Neural progenitor cell (in vitro differentiated cells): Measurements from ENCODE around the gene B3GNT2. TPM values are rescaled to one million over a fixed set of nuclear protein-coding genes. Genes with fewer than 3 reads are reported as not detected.

Source experiments
- DNase-seq: peaks from one replicate; pipeline ENCODE4 v3.0.0-alpha.2; 2016; ENCODE audit warnings: low spot score
- H2AFZ ChIP-seq: fragments of 200-600 bp; sonication (generic); replicated peaks from 2 replicates; pipeline ENCODE4 v1.6.1; 2016; ENCODE audit warnings: antibody characterized with exemption
- H3F3A ChIP-seq: fragments of 200-600 bp; sonication (generic); 2 replicates; pipeline ENCODE4 v1.6.1; 2016; ENCODE audit warnings: antibody characterized with exemption, low read depth
- H3K27ac ChIP-seq: fragments of 200-600 bp; sonication (generic); 2 replicates; pipeline ENCODE4 v1.5.1; 2016; ENCODE audit warnings: mild to moderate bottlenecking
- H3K27me3 ChIP-seq: fragments of 200-600 bp; sonication (generic); 2 replicates; pipeline ENCODE4 v1.6.1; 2016; ENCODE audit warnings: mild to moderate bottlenecking, moderate library complexity
- H3K36me3 ChIP-seq: fragments of 200-600 bp; sonication (generic); 2 replicates; pipeline ENCODE4 v1.5.1; 2016
- H3K4me1 ChIP-seq: fragments of 200-600 bp; sonication (generic); 2 replicates; pipeline ENCODE4 v1.6.1; 2016; ENCODE audit warnings: mixed run types
- H3K4me2 ChIP-seq: fragments of 200-600 bp; sonication (generic); 2 replicates; pipeline ENCODE4 v1.6.1; 2016
- H3K4me3 ChIP-seq: fragments of 200-600 bp; sonication (generic); 2 replicates; pipeline ENCODE4 v1.5.1; 2016
- H3K79me2 ChIP-seq: fragments of 200-600 bp; sonication (generic); 2 replicates; pipeline ENCODE4 v1.6.1; 2016; ENCODE audit warnings: low read depth
- H3K9ac ChIP-seq: fragments of 200-600 bp; sonication (generic); 2 replicates; pipeline ENCODE4 v1.6.1; 2016
- H3K9me3 ChIP-seq: fragments of 200-600 bp; sonication (generic); 2 replicates; pipeline ENCODE4 v1.5.1; 2016; ENCODE audit warnings: low read depth
- H4K20me1 ChIP-seq: fragments of 200-600 bp; sonication (generic); 2 replicates; pipeline ENCODE4 v1.6.1; 2016; ENCODE audit warnings: low read depth
- H3K27ac Mint-ChIP-seq: 3 replicates; pipeline ENCODE4 v1.8.0; 2021; ENCODE audit warnings: mixed read lengths
- H3K27me3 Mint-ChIP-seq: 2 replicates; pipeline ENCODE4 v1.8.0; 2022; ENCODE audit warnings: low read depth, mild to moderate bottlenecking, inconsistent platforms, moderate library complexity, mixed read lengths; ENCODE audit not compliant: insufficient read depth
- H3K36me3 Mint-ChIP-seq: 3 replicates; pipeline ENCODE4 v1.8.0; 2021; ENCODE audit warnings: mixed read lengths
- H3K4me1 Mint-ChIP-seq: 3 replicates; pipeline ENCODE4 v1.8.0; 2021; ENCODE audit warnings: mixed read lengths
- H3K4me3 Mint-ChIP-seq: 3 replicates; pipeline ENCODE4 v1.8.0; 2021; ENCODE audit warnings: mild to moderate bottlenecking, moderate library complexity, mixed read lengths
- H3K9me3 Mint-ChIP-seq: 3 replicates; pipeline ENCODE4 v1.8.0; 2020; ENCODE audit warnings: mixed read lengths
- CTCF ChIP-seq: fragments of 200-600 bp; sonication (generic); IDR thresholded peaks from 2 replicates; pipeline ENCODE4 v1.5.1; 2017; ENCODE audit warnings: antibody characterized with exemption, mild to moderate bottlenecking
- EZH2 ChIP-seq: fragments of 200-600 bp; sonication (generic); IDR thresholded peaks from 2 replicates; pipeline ENCODE4 v1.6.1; 2017; ENCODE audit warnings: antibody characterized with exemption, mild to moderate bottlenecking, moderate library complexity
- EZH2phosphoT487 ChIP-seq: fragments of 200-600 bp; sonication (generic); IDR thresholded peaks from 2 replicates; pipeline ENCODE4 v1.6.1; 2017; ENCODE audit warnings: antibody characterized with exemption
- total RNA-seq: library from RNA; depleted of rRNA; stranded (reverse); fragments of >200 nt; gene quantifications from 2 replicates; pipeline ENCODE4 v1.2.3, GENCODE V29; 2015; ENCODE audit warnings: low replicate concordance

Gene B3GNT2
- total RNA-seq, 1 donor from 2014 or later, result 73.2 TPM

DNA sequence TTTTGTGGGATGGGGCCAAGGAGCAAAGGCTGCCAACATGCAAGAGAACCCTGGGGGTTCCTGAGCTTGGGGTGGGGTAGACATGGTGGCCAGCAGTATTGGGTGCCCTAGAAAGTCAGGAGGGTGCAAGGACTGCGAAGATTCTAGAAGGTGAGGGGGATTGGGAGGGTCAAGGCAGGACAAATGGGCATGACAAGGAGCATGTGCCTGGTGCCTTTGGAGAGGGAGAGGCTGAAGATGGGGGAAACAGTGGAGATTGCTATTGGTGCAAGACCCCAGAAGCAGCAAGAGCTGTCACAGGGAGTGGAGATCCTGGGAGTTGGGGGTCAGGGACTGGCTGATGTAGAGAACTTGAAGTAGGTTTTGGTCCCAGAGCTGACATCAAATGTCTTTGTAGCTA is 7.5 kb downstream of the B3GNT2 start:
- no peak for TF ChIP-seq EZH2
- TF ChIP-seq EZH2phosphoT487, result no peak
- Mint-ChIP-seq H3K4me3 (no peak overlapping the region), H3K9me3 (peaks cover 9% of the 10 kb centered on the region), H3K36me3 (peaks cover 11% of the 10 kb centered on the region), H3K27me3 (no peaks in the 10 kb centered on the region), H3K27ac (no peak overlapping the region), H3K4me1 (peaks cover 19% of the 10 kb centered on the region)
- Histone ChIP-seq H3K4me2 (no peak overlapping the region), H3K27me3 (no peaks in the 10 kb centered on the region), H3K4me1 (peaks cover 78% of the 10 kb centered on the region), H3K36me3 (peaks cover 4% of the 10 kb centered on the region), H4K20me1 (peaks cover 100% of the 10 kb centered on the region), H2AFZ (no peak overlapping the region), H3K9me3 (no peaks in the 10 kb centered on the region), H3F3A (peaks cover 25% of the 10 kb centered on the region), H3K9ac (no peak overlapping the region), H3K4me3 (no peak overlapping the region), H3K79me2 (peaks cover 100% of the 10 kb centered on the region), H3K27ac (no peak overlapping the region)
- DNase-seq, result no peak

GRCh38 chr2:62204998-62205496 is 9.1 kb downstream of the B3GNT2 start:
- Histone ChIP-seq H3K4me1 (peaks cover 66% of the 10 kb centered on the region), H3K9ac (no peak overlapping the region), H3K27me3 (no peaks in the 10 kb centered on the region), H3K9me3 (no peaks in the 10 kb centered on the region), H3K36me3 (peaks cover 4% of the 10 kb centered on the region), H3K4me2 (peak overlapping the region; percentile 39), H3F3A (peaks cover 19% of the 10 kb centered on the region), H3K27ac (peak overlapping the region; percentile 61), H3K4me3 (no peak overlapping the region), H3K79me2 (peaks cover 100% of the 10 kb centered on the region), H2AFZ (no peak overlapping the region), H4K20me1 (peaks cover 100% of the 10 kb centered on the region)
- TF ChIP-seq EZH2phosphoT487 (no peak), EZH2 (no peak), CTCF (no peak)
- Mint-ChIP-seq H3K27ac (no peak overlapping the region), H3K4me3 (no peak overlapping the region), H3K4me1 (peaks cover 15% of the 10 kb centered on the region), H3K36me3 (peaks cover 21% of the 10 kb centered on the region), H3K27me3 (no peaks in the 10 kb centered on the region), H3K9me3 (peaks cover 18% of the 10 kb centered on the region)
- DNase-seq, result no peak

- Histone ChIP-seq H3K27me3 (no peaks in the 10 kb centered on the region), H2AFZ (no peak overlapping the region), H3K9ac (no peak overlapping the region), H3K4me3 (no peak overlapping the region), H3K79me2 (peaks cover 100% of the 10 kb centered on the region), H3K4me1 (peaks cover 60% of the 10 kb centered on the region), H3K27ac (peak overlapping the region; percentile 61), H3K4me2 (peak overlapping the region; percentile 15), H4K20me1 (peaks cover 95% of the 10 kb centered on the region), H3K9me3 (no peaks in the 10 kb centered on the region), H3F3A (peaks cover 16% of the 10 kb centered on the region), H3K36me3 (peaks cover 4% of the 10 kb centered on the region)
- TF ChIP-seq EZH2phosphoT487 (no peak), CTCF (no peak), EZH2 (no peak)
- H3K36me3 Mint-ChIP-seq, result peaks cover 23% of the 10 kb centered on the region
- no peaks in the 10 kb centered on the region for H3K27me3 Mint-ChIP-seq
- H3K4me3 Mint-ChIP-seq, result no peak overlapping the region
- peaks cover 20% of the 10 kb centered on the region for H3K9me3 Mint-ChIP-seq
- peaks cover 15% of the 10 kb centered on the region for H3K4me1 Mint-ChIP-seq
- DNase-seq, result no peak
- H3K27ac Mint-ChIP-seq, result no peak overlapping the region
Observed at GRCh38 chr2:62205554-62205953, 9.6 kb downstream of the B3GNT2 start.

- Histone ChIP-seq H3K27me3 (no peaks in the 10 kb centered on the region), H3K27ac (no peak overlapping the region), H3K9ac (no peak overlapping the region), H3K4me1 (peaks cover 57% of the 10 kb centered on the region), H3K4me3 (no peak overlapping the region), H3K79me2 (peaks cover 100% of the 10 kb centered on the region), H3F3A (peaks cover 14% of the 10 kb centered on the region), H3K9me3 (no peaks in the 10 kb centered on the region), H3K36me3 (peaks cover 4% of the 10 kb centered on the region), H4K20me1 (peaks cover 91% of the 10 kb centered on the region), H3K4me2 (no peak overlapping the region), H2AFZ (no peak overlapping the region)
- no peaks in the 10 kb centered on the region for H3K27me3 Mint-ChIP-seq
- no peak overlapping the region for H3K27ac Mint-ChIP-seq
- peaks cover 23% of the 10 kb centered on the region for H3K36me3 Mint-ChIP-seq
- no peak overlapping the region for H3K4me3 Mint-ChIP-seq
- no peak for DNase-seq
- TF ChIP-seq EZH2 (no peak), CTCF (no peak), EZH2phosphoT487 (no peak)
- H3K9me3 Mint-ChIP-seq, result peaks cover 22% of the 10 kb centered on the region
- peaks cover 15% of the 10 kb centered on the region for H3K4me1 Mint-ChIP-seq
Observed at GRCh38 chr2:62206024-62206423, 10.1 kb downstream of the B3GNT2 start.
